GM12878 (cell line): ENCODE measurements around the gene DGKE. TPM values are rescaled to one million over a fixed set of nuclear protein-coding genes. Genes with fewer than 3 reads are reported as not detected.

Experiments used
- ATAC-seq: fragments of 200-7000 bp; cut with Tn5 transposase; 3 replicates; pipeline ENCODE4 v1.9.1; 2020; ENCODE audit warnings: mild to moderate bottlenecking, moderate library complexity
- BruUV-seq: library from RNA; stranded (reverse); fragments of 400-500 nt; replicated peaks from 2 replicates; lab custom pipeline; 2021; lab: Mats Ljungman, UMichigan
- CTCF ChIA-PET: fragments of 300-600 bp; sonication (Branson Sonifier 250); formaldehyde crosslinking; extraction: SDS; loops from one replicate; lab custom pipeline; 2021; ENCODE audit warnings: inconsistent platforms; lab: Yijun Ruan, JAX
- POLR2A ChIA-PET: fragments of 350-600 bp; formaldehyde crosslinking; extraction: SDS; loops from one replicate; lab custom pipeline; 2021; ENCODE audit warnings: inconsistent platforms; lab: Charles Lee
- RAD21 ChIA-PET: fragments of 300-600 bp; sonication (Branson Sonifier 250); formaldehyde crosslinking; loops from one replicate; lab custom pipeline; 2023; ENCODE audit warnings: antibody characterized with exemption; ENCODE audit not compliant: unreplicated experiment; lab: Charles Lee
- SMC1A ChIA-PET: fragments of 300-600 bp; sonication (Branson Sonifier 250); formaldehyde crosslinking; loops from one replicate; lab custom pipeline; 2023; ENCODE audit not compliant: unreplicated experiment, uncharacterized antibody; lab: Charles Lee
- DNase-seq: peaks from one replicate; pipeline ENCODE4 v3.0.0-alpha.2; 2011; ENCODE audit warnings: low read depth, low spot score
- FAIRE-seq: peaks from 3 replicates; lab custom pipeline; 2011; peaks lifted over from hg19 to GRCh38; lab: Jason Lieb, UNC
- H2AFZ ChIP-seq: 2 replicates; pipeline ENCODE4 v1.6.0; 2011; ENCODE audit warnings: low read depth, low read length, control low read depth; ENCODE audit not compliant: control insufficient read depth
- H3K27ac ChIP-seq: 2 replicates; pipeline ENCODE4 v1.5.1; 2011; ENCODE audit warnings: control low read depth; ENCODE audit not compliant: control insufficient read depth, insufficient read depth
- H3K27me3 ChIP-seq, 2 experiments: replicated peaks in 1 of 2; 2 replicates each; pipeline versions ENCODE4 v1.6.0 to v1.6.1; 2011; ENCODE audit warnings: low read length in 1 of 2; ENCODE audit not compliant: control insufficient read depth in 2 of 2, insufficient read depth in 2 of 2
- H3K36me3 ChIP-seq, 2 experiments: 2 replicates each; pipeline ENCODE4 v1.5.1; 2011; ENCODE audit warnings: low read length in 1 of 2; ENCODE audit not compliant: control insufficient read depth in 2 of 2, insufficient read depth in 2 of 2
- H3K4me1 ChIP-seq: 2 replicates; pipeline ENCODE4 v1.6.1; 2011; ENCODE audit warnings: mild to moderate bottlenecking, low read length, moderate library complexity, mixed read lengths; ENCODE audit not compliant: control insufficient read depth, insufficient read depth
- H3K4me2 ChIP-seq: 2 replicates; pipeline ENCODE4 v1.6.0; 2011; ENCODE audit warnings: control low read depth; ENCODE audit not compliant: control insufficient read depth, insufficient read depth
- H3K4me3 ChIP-seq: fragments of 200-600 bp; sonication (generic); 2 replicates; pipeline ENCODE4 v1.5.1; 2016
- H3K79me2 ChIP-seq: 2 replicates; pipeline ENCODE4 v1.6.0; 2011; ENCODE audit warnings: low read length; ENCODE audit not compliant: control insufficient read depth, insufficient read depth
- H3K9ac ChIP-seq: 2 replicates; pipeline ENCODE4 v1.8.0; 2011; ENCODE audit warnings: low read length, control low read depth, mixed read lengths; ENCODE audit not compliant: control insufficient read depth, insufficient read depth
- H3K9me3 ChIP-seq: replicated peaks from 3 replicates; pipeline ENCODE4 v1.5.1; 2011; ENCODE audit warnings: mild to moderate bottlenecking, low read length; ENCODE audit not compliant: control insufficient read depth, insufficient read depth
- H4K20me1 ChIP-seq: 2 replicates; pipeline ENCODE4 v1.6.0; 2011; ENCODE audit not compliant: control insufficient read depth, insufficient read depth
- CBX5 ChIP-seq: sonication (generic); IDR thresholded peaks from 2 replicates; pipeline ENCODE4 v1.6.1; 2016; ENCODE audit warnings: low read depth, moderate library complexity, mild to moderate bottlenecking, inconsistent platforms
- EED ChIP-seq: sonication (generic); IDR thresholded peaks from 2 replicates; pipeline ENCODE4 v1.6.1; 2016; ENCODE audit warnings: antibody characterized with exemption, low read depth
- ETV6 ChIP-seq, 2 experiments: fragments of 450-650 bp in 1 of 2; IDR thresholded peaks in 1 of 2; conservative IDR thresholded peaks in 1 of 2; 2 replicates each; pipeline ENCODE4 v1.6.1; 2014; ENCODE audit warnings: antibody characterized with exemption in 1 of 2, borderline replicate concordance in 1 of 2, low read depth in 1 of 2, mild to moderate bottlenecking in 1 of 2, moderate library complexity in 1 of 2
- EZH2 ChIP-seq: IDR thresholded peaks from 2 replicates; pipeline ENCODE4 v1.6.1; 2012; ENCODE audit warnings: low read depth, mild to moderate bottlenecking, control low read depth, inconsistent platforms, low read length, borderline replicate concordance; ENCODE audit not compliant: control insufficient read depth
- IRF4 ChIP-seq: IDR thresholded peaks from 2 replicates; pipeline ENCODE4 v1.6.1; 2011; ENCODE audit warnings: low read depth, low read length
- JUND ChIP-seq: IDR thresholded peaks from 2 replicates; pipeline ENCODE4 v1.6.1; 2012; ENCODE audit warnings: low read depth, mild to moderate bottlenecking, low read length, improper control_type of control experiment, moderate library complexity
- KAT2A ChIP-seq: conservative IDR thresholded peaks from 2 replicates; pipeline ENCODE4 v1.6.1; 2011; ENCODE audit warnings: low read depth, low read length; ENCODE audit not compliant: control insufficient read depth
- KLF5 ChIP-seq: fragments of 450-650 bp; IDR thresholded peaks from 2 replicates; pipeline ENCODE4 v1.6.1; 2014; ENCODE audit warnings: mild to moderate bottlenecking; ENCODE audit not compliant: partially characterized antibody
- POLR2AphosphoS5 ChIP-seq: IDR thresholded peaks from 2 replicates; pipeline ENCODE4 v1.6.1; 2011; ENCODE audit warnings: mild to moderate bottlenecking, low read length, inconsistent platforms
- RAD21 ChIP-seq: IDR thresholded peaks from 2 replicates; pipeline ENCODE4 v1.6.1; 2011; ENCODE audit warnings: mild to moderate bottlenecking, low read depth, low read length, moderate library complexity; ENCODE audit not compliant: insufficient read depth
- RCOR1 ChIP-seq: conservative IDR thresholded peaks from 2 replicates; pipeline ENCODE4 v1.6.1; 2012; ENCODE audit warnings: low read depth, low read length, improper control_type of control experiment
- RUNX3 ChIP-seq: IDR thresholded peaks from 2 replicates; pipeline ENCODE4 v1.6.1; 2012; ENCODE audit warnings: low read length, inconsistent platforms
- SMC3 ChIP-seq: IDR thresholded peaks from 2 replicates; pipeline ENCODE4 v1.6.1; 2011; ENCODE audit warnings: low read length, improper control_type of control experiment, borderline replicate concordance
- SREBF1 ChIP-seq: IDR thresholded peaks from 2 replicates; pipeline ENCODE4 v1.6.1; 2012; ENCODE audit warnings: mild to moderate bottlenecking, low read length
- ZNF384 ChIP-seq: IDR thresholded peaks from 2 replicates; pipeline ENCODE4 v1.6.1; 2012; ENCODE audit warnings: low read depth, mild to moderate bottlenecking, low read length, improper control_type of control experiment, borderline replicate concordance
- WGBS: methylation state at CpG from one replicate; pipeline ENCODE4 v1.1.6; 2016; ENCODE audit warnings: low lambda C conversion rate; ENCODE audit not compliant: insufficient replicate concordance, insufficient coverage; ENCODE audit errors: missing lambda C conversion rate; 5-methylcytosine and 5-hydroxymethylcytosine counted together
- in situ Hi-C: fragments of 300-500 bp; cut with MboI; formaldehyde crosslinking; loops from 9 replicates; pipeline ENCODE4 v1.14.3; 2018; ENCODE audit warnings: mixed read lengths
- intact Hi-C: fragments of 100-400 bp; cut with micrococcal nuclease; formaldehyde crosslinking; loops from one replicate; pipeline ENCODE4 v1.14.2; 2022; ENCODE audit not compliant: unreplicated experiment
- polyA plus RNA-seq, 11 experiments: library from polyadenylated mRNA; depleted of rRNA in 4 of 11; unstranded in 6 of 11; stranded (reverse) in 5 of 11; fragments of >200 nt; fragmentation: Nextera tagmentation in 4 of 11; fragmentation: Illumina TruSeq in 1 of 11; extraction: Ambion mirVana in 4 of 11; extraction: Trizol in 1 of 11; gene quantifications; 1 replicate in 1 of 11; 2 replicates in 10 of 11; pipeline versions ENCODE4 v1.2.1 to v1.2.3, GENCODE V29; 2011 to 2016; ENCODE audit warnings: inconsistent platforms in 2 of 11, missing spikeins in 2 of 11, low read depth in 1 of 11
- total RNA-seq, 4 experiments: library from RNA; depleted of rRNA in 3 of 4; stranded (reverse); fragments of >200 nt in 3 of 4; fragmentation: Illumina TruSeq in 1 of 4; extraction: Trizol in 1 of 4; gene quantifications; 2 replicates each; pipeline versions ENCODE4 v1.2.1 to v1.2.3, GENCODE V29; 2013 to 2021
- TF ChIP-seq, protein P1 (sequence below): IDR thresholded peaks from 2 replicates; pipeline ENCODE4 v1.6.1; 2012; ENCODE audit warnings: mild to moderate bottlenecking, low read depth, low read length
- TF ChIP-seq, protein P2 (sequence below): fragments of 450-650 bp; IDR thresholded peaks from 2 replicates; pipeline ENCODE4 v1.6.1; 2017; ENCODE audit warnings: mild to moderate bottlenecking
- TF ChIP-seq, protein P3 (sequence below): fragments of 150-350 bp; IDR thresholded peaks from 2 replicates; pipeline ENCODE4 v1.6.1; 2014; ENCODE audit warnings: mild to moderate bottlenecking, low read depth, low read length

DGKE gene
- total and polyA plus RNA-seq, 10 of the 15 experiments (the other 5 are each of a cell fraction or from before 2014, with no cell fraction given), result 2.8 to 18.0 (median 11.6) TPM

DNA sequence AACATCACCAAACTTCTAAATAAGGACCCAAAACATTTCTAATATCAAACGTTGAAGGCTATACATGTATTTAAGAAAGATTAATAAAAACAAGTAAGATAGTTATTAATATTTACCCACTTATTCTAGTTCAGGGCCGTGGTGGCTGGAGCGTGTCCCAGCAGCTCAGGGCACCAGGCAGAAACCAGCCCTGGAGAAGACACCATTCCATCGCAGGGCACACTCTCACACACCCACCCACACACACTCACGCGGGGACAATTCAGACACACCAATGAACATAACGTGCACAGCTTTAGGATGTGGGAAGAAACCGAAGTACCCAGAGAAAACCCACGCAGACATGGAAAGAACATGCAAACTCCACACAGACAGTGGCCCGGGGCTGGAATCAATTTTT lies 13.7 kb upstream of the DGKE start:
- Histone ChIP-seq H2AFZ (no peak overlapping the region), H3K4me2 (no peak overlapping the region), H3K36me3 (no peaks in the 10 kb centered on the region), H3K27ac (no peak overlapping the region), H3K9ac (no peak overlapping the region), H3K27me3 (no peaks in the 10 kb centered on the region), H3K79me2 (no peaks in the 10 kb centered on the region), H3K4me3 (no peak overlapping the region), H3K4me1 (no peaks in the 10 kb centered on the region; the same call in 1 of the 2 replicates), H4K20me1 (no peaks in the 10 kb centered on the region), H3K9me3 (no peaks in the 10 kb centered on the region)
- in situ Hi-C loops (no loop called here), intact Hi-C loops (no loop called here)
- RAD21 ChIA-PET, result interaction anchor here (0.9 to 3.6 kb wide), 14 partner anchors 12 to 928 kb away, joined by 3 to 22 read pairs (median 5); no protein-coding TSS in a partner anchor
- ATAC-seq (no peak), FAIRE-seq (no peak), DNase-seq (no peak)
- POLR2A ChIA-PET, result interaction anchor here (0.6 to 1.0 kb wide), 3 partner anchors 22 to 133 kb away, joined by 3 read pairs; no protein-coding TSS in a partner anchor
- CTCF ChIA-PET, result interaction anchor here (0.7 to 13.1 kb wide), 41 partner anchors 8 to 1013 kb away, joined by 3 to 184 read pairs (median 5); partner anchors contain the start of genes C17orf67, COIL, DGKE and SCPEP1
- BruUV-seq, result no TSS peak
- no peak for TF ChIP-seq RUNX3
- TF ChIP-seq POLR2AphosphoS5, result no peak
- TF ChIP-seq RCOR1, result no peak
- TF ChIP-seq EED, result no peak
- TF ChIP-seq SMC3, result no peak
- no peak for TF ChIP-seq JUND
- TF ChIP-seq, protein P1, sequence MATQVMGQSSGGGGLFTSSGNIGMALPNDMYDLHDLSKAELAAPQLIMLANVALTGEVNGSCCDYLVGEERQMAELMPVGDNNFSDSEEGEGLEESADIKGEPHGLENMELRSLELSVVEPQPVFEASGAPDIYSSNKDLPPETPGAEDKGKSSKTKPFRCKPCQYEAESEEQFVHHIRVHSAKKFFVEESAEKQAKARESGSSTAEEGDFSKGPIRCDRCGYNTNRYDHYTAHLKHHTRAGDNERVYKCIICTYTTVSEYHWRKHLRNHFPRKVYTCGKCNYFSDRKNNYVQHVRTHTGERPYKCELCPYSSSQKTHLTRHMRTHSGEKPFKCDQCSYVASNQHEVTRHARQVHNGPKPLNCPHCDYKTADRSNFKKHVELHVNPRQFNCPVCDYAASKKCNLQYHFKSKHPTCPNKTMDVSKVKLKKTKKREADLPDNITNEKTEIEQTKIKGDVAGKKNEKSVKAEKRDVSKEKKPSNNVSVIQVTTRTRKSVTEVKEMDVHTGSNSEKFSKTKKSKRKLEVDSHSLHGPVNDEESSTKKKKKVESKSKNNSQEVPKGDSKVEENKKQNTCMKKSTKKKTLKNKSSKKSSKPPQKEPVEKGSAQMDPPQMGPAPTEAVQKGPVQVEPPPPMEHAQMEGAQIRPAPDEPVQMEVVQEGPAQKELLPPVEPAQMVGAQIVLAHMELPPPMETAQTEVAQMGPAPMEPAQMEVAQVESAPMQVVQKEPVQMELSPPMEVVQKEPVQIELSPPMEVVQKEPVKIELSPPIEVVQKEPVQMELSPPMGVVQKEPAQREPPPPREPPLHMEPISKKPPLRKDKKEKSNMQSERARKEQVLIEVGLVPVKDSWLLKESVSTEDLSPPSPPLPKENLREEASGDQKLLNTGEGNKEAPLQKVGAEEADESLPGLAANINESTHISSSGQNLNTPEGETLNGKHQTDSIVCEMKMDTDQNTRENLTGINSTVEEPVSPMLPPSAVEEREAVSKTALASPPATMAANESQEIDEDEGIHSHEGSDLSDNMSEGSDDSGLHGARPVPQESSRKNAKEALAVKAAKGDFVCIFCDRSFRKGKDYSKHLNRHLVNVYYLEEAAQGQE, result no peak
- no peak for TF ChIP-seq RAD21
- TF ChIP-seq IRF4, result no peak
- no peak for TF ChIP-seq KAT2A
- TF ChIP-seq, protein P2, sequence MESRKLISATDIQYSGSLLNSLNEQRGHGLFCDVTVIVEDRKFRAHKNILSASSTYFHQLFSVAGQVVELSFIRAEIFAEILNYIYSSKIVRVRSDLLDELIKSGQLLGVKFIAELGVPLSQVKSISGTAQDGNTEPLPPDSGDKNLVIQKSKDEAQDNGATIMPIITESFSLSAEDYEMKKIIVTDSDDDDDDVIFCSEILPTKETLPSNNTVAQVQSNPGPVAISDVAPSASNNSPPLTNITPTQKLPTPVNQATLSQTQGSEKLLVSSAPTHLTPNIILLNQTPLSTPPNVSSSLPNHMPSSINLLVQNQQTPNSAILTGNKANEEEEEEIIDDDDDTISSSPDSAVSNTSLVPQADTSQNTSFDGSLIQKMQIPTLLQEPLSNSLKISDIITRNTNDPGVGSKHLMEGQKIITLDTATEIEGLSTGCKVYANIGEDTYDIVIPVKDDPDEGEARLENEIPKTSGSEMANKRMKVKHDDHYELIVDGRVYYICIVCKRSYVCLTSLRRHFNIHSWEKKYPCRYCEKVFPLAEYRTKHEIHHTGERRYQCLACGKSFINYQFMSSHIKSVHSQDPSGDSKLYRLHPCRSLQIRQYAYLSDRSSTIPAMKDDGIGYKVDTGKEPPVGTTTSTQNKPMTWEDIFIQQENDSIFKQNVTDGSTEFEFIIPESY, result no peak
- TF ChIP-seq KLF5, result no peak
- TF ChIP-seq ZNF384, result no peak
- TF ChIP-seq CBX5, result no peak
- TF ChIP-seq, protein P3, sequence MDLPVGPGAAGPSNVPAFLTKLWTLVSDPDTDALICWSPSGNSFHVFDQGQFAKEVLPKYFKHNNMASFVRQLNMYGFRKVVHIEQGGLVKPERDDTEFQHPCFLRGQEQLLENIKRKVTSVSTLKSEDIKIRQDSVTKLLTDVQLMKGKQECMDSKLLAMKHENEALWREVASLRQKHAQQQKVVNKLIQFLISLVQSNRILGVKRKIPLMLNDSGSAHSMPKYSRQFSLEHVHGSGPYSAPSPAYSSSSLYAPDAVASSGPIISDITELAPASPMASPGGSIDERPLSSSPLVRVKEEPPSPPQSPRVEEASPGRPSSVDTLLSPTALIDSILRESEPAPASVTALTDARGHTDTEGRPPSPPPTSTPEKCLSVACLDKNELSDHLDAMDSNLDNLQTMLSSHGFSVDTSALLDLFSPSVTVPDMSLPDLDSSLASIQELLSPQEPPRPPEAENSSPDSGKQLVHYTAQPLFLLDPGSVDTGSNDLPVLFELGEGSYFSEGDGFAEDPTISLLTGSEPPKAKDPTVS, result no peak
- TF ChIP-seq EZH2, result no peak
- TF ChIP-seq SREBF1, result no peak
- no peak for TF ChIP-seq ETV6 (conservative IDR thresholded peaks at IDR 0.05 in 1 of 2, IDR thresholded peaks at IDR 0.05 in 1 of 2; ENCODE audit: borderline replicate concordance in 1 of 2, low read depth in 1 of 2)
- 49% methylated on average over 10 of the region's 10 CpGs for WGBS
- SMC1A ChIA-PET, result interaction anchor here (0.7 to 4.3 kb wide), 27 partner anchors 13 to 262 kb away, joined by 3 to 27 read pairs (median 5); partner anchors contain the start of genes C17orf67, DGKE and TRIM25
